DOHH2 (cell line): Measurements from ENCODE around the gene ZNF48.

ENCODE experiments used
- EZH2phosphoT487 ChIP-seq: fragments of 200-600 bp; sonication (generic); IDR thresholded peaks from 2 replicates; pipeline ENCODE4 v1.6.1; 2017; ENCODE audit warnings: borderline replicate concordance, mild to moderate bottlenecking, antibody characterized with exemption, low read length, moderate library complexity, mixed read lengths
- TF ChIP-seq, protein P1 (sequence below): fragments of 200-600 bp; sonication (generic); IDR thresholded peaks from one replicate; pipeline ENCODE4 v1.5.1; 2014; ENCODE audit warnings: antibody characterized with exemption, mild to moderate bottlenecking, low read depth, low read length; ENCODE audit not compliant: poor library complexity, severe bottlenecking

- no peak for TF ChIP-seq EZH2phosphoT487
- TF ChIP-seq, protein P1, sequence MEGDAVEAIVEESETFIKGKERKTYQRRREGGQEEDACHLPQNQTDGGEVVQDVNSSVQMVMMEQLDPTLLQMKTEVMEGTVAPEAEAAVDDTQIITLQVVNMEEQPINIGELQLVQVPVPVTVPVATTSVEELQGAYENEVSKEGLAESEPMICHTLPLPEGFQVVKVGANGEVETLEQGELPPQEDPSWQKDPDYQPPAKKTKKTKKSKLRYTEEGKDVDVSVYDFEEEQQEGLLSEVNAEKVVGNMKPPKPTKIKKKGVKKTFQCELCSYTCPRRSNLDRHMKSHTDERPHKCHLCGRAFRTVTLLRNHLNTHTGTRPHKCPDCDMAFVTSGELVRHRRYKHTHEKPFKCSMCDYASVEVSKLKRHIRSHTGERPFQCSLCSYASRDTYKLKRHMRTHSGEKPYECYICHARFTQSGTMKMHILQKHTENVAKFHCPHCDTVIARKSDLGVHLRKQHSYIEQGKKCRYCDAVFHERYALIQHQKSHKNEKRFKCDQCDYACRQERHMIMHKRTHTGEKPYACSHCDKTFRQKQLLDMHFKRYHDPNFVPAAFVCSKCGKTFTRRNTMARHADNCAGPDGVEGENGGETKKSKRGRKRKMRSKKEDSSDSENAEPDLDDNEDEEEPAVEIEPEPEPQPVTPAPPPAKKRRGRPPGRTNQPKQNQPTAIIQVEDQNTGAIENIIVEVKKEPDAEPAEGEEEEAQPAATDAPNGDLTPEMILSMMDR: no peak
Observed at GRCh38 chr16:30414159-30414558, 18.9 kb downstream of the ZNF48 start.
